Heart left ventricle (tissue), 13 donors: ENCODE results near the gene IFT25.

Source experiments
- CTCF ChIP-seq, 12 donors: fragments of 200-600 bp; sonication (generic) in 4 of 12; IDR thresholded peaks; one replicate each; pipeline versions ENCODE4 v1.5.0 to v1.8.0; 2018 to 2022; ENCODE audit warnings: antibody characterized with exemption in 12 of 12, mild to moderate bottlenecking in 5 of 12
- POLR2A ChIP-seq, 2 donors: fragments of 450-650 bp; IDR thresholded peaks; one replicate each; pipeline ENCODE4 v1.6.1; 2017; ENCODE audit warnings: antibody characterized with exemption in 2 of 2, mild to moderate bottlenecking in 2 of 2, moderate library complexity in 2 of 2
- donor health status: ischemic (EF 13 %, LVEDD 7.1; RV severe dilation, severe dysfunction).
- donor health status: DM: no; HTN: yes; CAD: no.
- donor health status: DM: no; HTN: no; CAD: no.
- donor health status: ischemic (EF 25% LVEDD 6.9; RV normal size, moderate dysfunction).
- donor health status: ischemic (EF 25% LVEDD 5.7; RV mildly dilated, moderate dysfunction).
- donor health status: ischemic (EF 35%, LVEDD 5.7; RV mildly dilated, moderate dysfunction).
- donor health status: nonischemic (EF 11% LVEDD 7.7; RV severe dilation, severe dysfunction).
- donor health status: DM: yes; HTN: yes; CAD: no.
- donor health status: PGD.
- donor health status: ischemic (EF 29% LVEDD 5.4; RV normal size, mild dysfunction).
- donor health status: nonischemic (EF 23%, LVEDD 6.1; RV moderate dilation, normal function).

GRCh38 chr1:53911442-53911841 lies 34.1 kb downstream of the IFT25 start:
- no peak for TF ChIP-seq CTCF (IDR thresholded peaks at IDR 0.05)
- TF ChIP-seq POLR2A (IDR thresholded peaks at IDR 0.05) = no peak
